B cell (primary cell): Measurements from ENCODE around the gene CBX3. TPM values are rescaled to one million over a fixed set of nuclear protein-coding genes. Genes with fewer than 3 reads are reported as not detected.
A peak's percentile ranks its signal among the peaks of the same experiment; 100 is the strongest.

ENCODE experiments used
- ATAC-seq: fragments of 200-7000 bp; cut with Tn5 transposase; one replicate; pipeline ENCODE4 v1.10.0; 2021; ENCODE audit warnings: low read depth, mild to moderate bottlenecking, moderate number of reproducible peaks, moderate library complexity
- CTCF ChIA-PET: fragments of 350-600 bp; sonication (Branson Sonifier 250); formaldehyde crosslinking; loops from one replicate; lab custom pipeline; 2021; ENCODE audit warnings: antibody characterized with exemption, inconsistent platforms; lab: Charles Lee
- POLR2A ChIA-PET: fragments of 350-600 bp; sonication (Branson Sonifier 250); formaldehyde crosslinking; loops from one replicate; lab custom pipeline; 2021; ENCODE audit warnings: antibody characterized with exemption; lab: Charles Lee
- DNase-seq: peaks from one replicate; pipeline ENCODE4 v3.0.0; 2013
- H2AFZ ChIP-seq: 2 replicates; pipeline ENCODE4 v1.6.1; 2012; ENCODE audit warnings: mild to moderate bottlenecking, low read depth, low read length; ENCODE audit not compliant: insufficient read depth, poor library complexity, severe bottlenecking
- H3K27ac ChIP-seq, 2 donors: 1 replicate in 1 of 2; 2 replicates in 1 of 2; pipeline ENCODE4 v1.5.1; 2012 to 2013; ENCODE audit warnings: low read length in 2 of 2, mild to moderate bottlenecking in 2 of 2, moderate library complexity in 1 of 2
- H3K27me3 ChIP-seq, 4 experiments: fragments of 200-600 bp in 1 of 4; sonication (generic) in 1 of 4; replicated peaks in 1 of 4; 1 replicate in 2 of 4; 2 replicates in 2 of 4; pipeline versions ENCODE4 v1.6.1 to v1.7.0; 2013 to 2016; ENCODE audit warnings: low read length in 3 of 4, mild to moderate bottlenecking in 2 of 4, mixed read lengths in 1 of 4, moderate library complexity in 1 of 4; ENCODE audit not compliant: insufficient read depth in 4 of 4, control insufficient read depth in 3 of 4; ENCODE audit errors: control extremely low read depth in 1 of 4
- H3K36me3 ChIP-seq, 2 experiments: replicated peaks in 1 of 2; 1 replicate in 1 of 2; 2 replicates in 1 of 2; pipeline versions ENCODE4 v1.6.1 to v1.7.1; 2013; ENCODE audit warnings: low read length in 1 of 2; ENCODE audit not compliant: insufficient read depth in 2 of 2, control insufficient read depth in 1 of 2; ENCODE audit errors: control extremely low read depth in 1 of 2, extremely low read depth in 1 of 2
- H3K4me1 ChIP-seq, 2 donors: fragments of 200-600 bp in 1 of 2; sonication (generic) in 1 of 2; 1 replicate in 1 of 2; 2 replicates in 1 of 2; pipeline versions ENCODE4 v1.5.1 to v1.6.1; 2013 to 2017; ENCODE audit warnings: low read length in 2 of 2; ENCODE audit not compliant: control insufficient read depth in 2 of 2, insufficient read depth in 2 of 2
- H3K4me2 ChIP-seq: replicated peaks from 2 replicates; pipeline ENCODE3; 2012; ENCODE audit warnings: mild to moderate bottlenecking, low read depth, low read length; ENCODE audit not compliant: poor library complexity, severe bottlenecking
- H3K4me3 ChIP-seq, 5 experiments: fragments of 200-600 bp in 1 of 5; sonication (generic) in 1 of 5; 1 replicate in 3 of 5; 2 replicates in 2 of 5; pipeline versions ENCODE4 v1.5.1 to v1.7.0; 2011 to 2016; ENCODE audit warnings: low read length in 4 of 5, mild to moderate bottlenecking in 4 of 5, low read depth in 2 of 5, control low read depth in 1 of 5, moderate library complexity in 1 of 5; ENCODE audit not compliant: insufficient read depth in 1 of 5; ENCODE audit errors: control extremely low read depth in 1 of 5, extremely low read depth in 1 of 5
- H3K79me2 ChIP-seq: fragments of 200-600 bp; sonication (generic); one replicate; pipeline ENCODE4 v1.6.0; 2016; ENCODE audit warnings: low read length; ENCODE audit not compliant: control insufficient read depth, insufficient read depth
- H3K9ac ChIP-seq: fragments of 200-600 bp; sonication (generic); 2 replicates; pipeline ENCODE4 v1.6.1; 2017; ENCODE audit warnings: mild to moderate bottlenecking, low read length, moderate library complexity
- H3K9me3 ChIP-seq, 3 donors: one replicate each; pipeline versions ENCODE4 v1.6.1 to v1.7.1; 2013; ENCODE audit warnings: low read length in 2 of 3; ENCODE audit not compliant: control insufficient read depth in 2 of 3, insufficient read depth in 1 of 3; ENCODE audit errors: control extremely low read depth in 1 of 3
- H4K20me1 ChIP-seq: 2 replicates; pipeline ENCODE4 v1.6.0; 2012; ENCODE audit warnings: mild to moderate bottlenecking, low read length; ENCODE audit not compliant: insufficient read depth, control insufficient read depth, poor library complexity, severe bottlenecking
- H3K27ac Mint-ChIP-seq: one replicate; pipeline ENCODE4 v1.8.0; 2021; ENCODE audit warnings: mixed read lengths
- H3K27me3 Mint-ChIP-seq: one replicate; pipeline ENCODE4 v1.8.0; 2021; ENCODE audit warnings: mixed read lengths
- H3K4me1 Mint-ChIP-seq: one replicate; pipeline ENCODE4 v1.8.0; 2021; ENCODE audit warnings: mixed read lengths
- H3K4me3 Mint-ChIP-seq: one replicate; pipeline ENCODE4 v1.8.0; 2021; ENCODE audit warnings: mixed read lengths
- H3K9me3 Mint-ChIP-seq: one replicate; pipeline ENCODE4 v1.8.0; 2022; ENCODE audit warnings: mixed read lengths; ENCODE audit not compliant: insufficient read depth
- EZH2 ChIP-seq: IDR thresholded peaks from 2 replicates; pipeline ENCODE4 v1.6.1; 2012; ENCODE audit warnings: borderline replicate concordance, low read depth, mild to moderate bottlenecking, moderate library complexity, low read length; ENCODE audit not compliant: insufficient read depth, poor library complexity, severe bottlenecking
- WGBS: methylation state at CpG from one replicate; pipeline ENCODE4 v1.1.5; 2013; ENCODE audit warnings: missing lambda C conversion rate; ENCODE audit not compliant: insufficient coverage; 5-methylcytosine and 5-hydroxymethylcytosine counted together
- intact Hi-C: fragments of 100-400 bp; cut with micrococcal nuclease; formaldehyde crosslinking; loops from one replicate; pipeline ENCODE4 v1.10.0; 2022
- polyA plus RNA-seq: library from polyadenylated mRNA; depleted of rRNA; stranded (reverse); fragments of >200 nt; gene quantifications from 2 replicates; pipeline ENCODE4 v1.2.3, GENCODE V29; 2012
- total RNA-seq, 2 donors: library from RNA; stranded (reverse); fragments of 120-200 nt in 1 of 2; gene quantifications; 1 replicate in 1 of 2; 2 replicates in 1 of 2; pipeline versions ENCODE4 v1.2.3 to v1.2.4, GENCODE V29; 2013 to 2022
- TF ChIP-seq, protein P1 (sequence below): fragments of 200-600 bp; IDR thresholded peaks from one replicate; pipeline ENCODE4 v1.8.0; 2022; ENCODE audit warnings: antibody characterized with exemption, mild to moderate bottlenecking

CBX3 gene
- total and polyA plus RNA-seq, 2 donors (not counting 1 experiment from before 2014, with no cell fraction given): 43.9 to 126 TPM

DNA sequence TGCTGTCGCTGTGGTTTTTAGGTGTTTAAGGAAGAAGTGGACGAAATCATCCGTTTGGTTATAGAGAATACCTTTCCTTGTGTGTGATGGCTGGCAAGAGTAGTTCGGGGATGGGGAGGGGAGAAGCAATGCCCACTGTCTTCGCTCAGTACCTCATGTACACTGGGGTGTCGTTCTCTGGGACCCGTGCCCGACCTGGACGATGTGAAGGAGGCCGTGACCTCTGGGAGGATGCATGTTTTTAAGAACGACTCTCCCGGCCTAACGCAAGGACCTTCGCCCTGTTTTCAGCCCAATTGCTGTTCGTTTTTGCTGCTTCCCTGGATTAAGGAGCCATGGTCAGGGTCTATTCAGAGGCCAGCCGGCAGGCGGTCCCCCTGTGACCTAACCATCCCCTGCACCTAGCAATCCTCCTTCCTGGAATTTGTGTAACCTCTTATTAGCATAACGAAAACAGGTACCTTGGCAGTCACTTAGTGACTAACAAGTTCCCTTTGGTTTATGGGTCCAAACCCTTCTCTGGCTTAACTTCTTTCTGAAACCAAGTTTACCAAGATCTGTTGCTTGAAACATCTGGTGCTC lies 48.2 kb upstream of the CBX3 start:
- Histone ChIP-seq H3K4me2 (peak overlapping the region; percentile 95), H3K36me3 (no peaks in the 10 kb centered on the region), H3K4me1 (peaks cover 42 to 52% of the 10 kb centered on the region in 2 donors), H3K27ac (no peak overlapping the region), H3K9ac (peak overlapping the region; percentile 77), H3K27me3 (no peaks in the 10 kb centered on the region), H3K79me2 (no peaks in the 10 kb centered on the region), H2AFZ (peak overlapping the region; percentile 96), H3K4me3 (peak overlapping the region; percentile 9 to 90 (median 62)), H4K20me1 (no peaks in the 10 kb centered on the region), H3K9me3 (peaks cover 0 to 3% (median 0%) of the 10 kb centered on the region in 3 donors)
- DNase-seq (no peak), ATAC-seq (no peak)
- ChIA-PET POLR2A (no interaction called here), CTCF (no interaction called here)
- TF ChIP-seq, protein P1, sequence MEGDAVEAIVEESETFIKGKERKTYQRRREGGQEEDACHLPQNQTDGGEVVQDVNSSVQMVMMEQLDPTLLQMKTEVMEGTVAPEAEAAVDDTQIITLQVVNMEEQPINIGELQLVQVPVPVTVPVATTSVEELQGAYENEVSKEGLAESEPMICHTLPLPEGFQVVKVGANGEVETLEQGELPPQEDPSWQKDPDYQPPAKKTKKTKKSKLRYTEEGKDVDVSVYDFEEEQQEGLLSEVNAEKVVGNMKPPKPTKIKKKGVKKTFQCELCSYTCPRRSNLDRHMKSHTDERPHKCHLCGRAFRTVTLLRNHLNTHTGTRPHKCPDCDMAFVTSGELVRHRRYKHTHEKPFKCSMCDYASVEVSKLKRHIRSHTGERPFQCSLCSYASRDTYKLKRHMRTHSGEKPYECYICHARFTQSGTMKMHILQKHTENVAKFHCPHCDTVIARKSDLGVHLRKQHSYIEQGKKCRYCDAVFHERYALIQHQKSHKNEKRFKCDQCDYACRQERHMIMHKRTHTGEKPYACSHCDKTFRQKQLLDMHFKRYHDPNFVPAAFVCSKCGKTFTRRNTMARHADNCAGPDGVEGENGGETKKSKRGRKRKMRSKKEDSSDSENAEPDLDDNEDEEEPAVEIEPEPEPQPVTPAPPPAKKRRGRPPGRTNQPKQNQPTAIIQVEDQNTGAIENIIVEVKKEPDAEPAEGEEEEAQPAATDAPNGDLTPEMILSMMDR: no peak
- no peak for TF ChIP-seq EZH2
- intact Hi-C loops: loop anchor here (1.0 to 5.0 kb wide), 5 partner anchors 46 to 711 kb away; partner anchors contain the start of gene SKAP2
- H3K27ac Mint-ChIP-seq: peak overlapping the region; percentile 84
- H3K9me3 Mint-ChIP-seq: no peaks in the 10 kb centered on the region
- WGBS: 8% methylated on average over 18 of the region's 18 CpGs
- no peaks in the 10 kb centered on the region for H3K27me3 Mint-ChIP-seq
- H3K4me1 Mint-ChIP-seq: peaks cover 57% of the 10 kb centered on the region
- H3K4me3 Mint-ChIP-seq: peak overlapping the region; percentile 96
